ENCODE data around the gene SUGCT.
"Not testable (repeated sequence)": the region's sequence is repeated elsewhere in the genome, so short reads cannot be mapped to it uniquely, and the experiment has no call there.

SUGCT gene

DNA sequence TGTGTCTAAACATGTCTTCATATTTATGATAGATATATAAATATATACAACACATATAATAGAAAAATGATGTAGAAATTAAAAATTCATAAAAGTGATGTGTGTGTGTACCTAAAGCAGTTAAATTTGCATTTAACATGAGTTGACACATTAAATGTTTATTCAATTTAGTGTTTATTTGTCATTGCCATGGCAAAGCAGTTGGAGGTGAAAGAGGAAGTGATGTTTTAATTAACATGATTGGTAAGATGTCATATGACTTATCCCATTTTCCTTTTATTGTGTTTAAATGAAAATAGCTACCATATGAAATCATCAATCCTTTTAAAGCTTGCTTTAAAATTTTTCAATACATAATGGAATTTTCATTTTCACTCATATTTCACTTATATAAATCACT, 452.6 kb downstream of the SUGCT start:
- DNase-seq = no peak

DNA sequence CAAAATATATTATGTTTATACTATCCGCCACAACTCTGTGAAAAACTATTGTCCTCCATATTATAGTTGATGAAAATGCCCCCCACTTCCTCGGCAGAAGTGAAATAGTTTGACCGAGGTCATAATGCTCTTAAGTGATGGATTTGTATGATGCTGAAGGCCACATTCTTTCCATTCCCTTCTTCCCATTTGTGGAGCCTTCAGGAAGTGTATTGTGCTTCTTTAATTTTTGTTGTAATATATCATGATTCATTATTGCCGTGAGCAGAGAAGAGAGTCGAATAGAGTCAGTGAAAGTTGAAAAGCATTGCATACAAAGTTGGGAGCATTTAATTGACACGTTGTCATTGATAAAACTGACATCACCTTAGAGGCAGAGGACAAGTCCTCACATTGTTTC, 460.3 kb downstream of the SUGCT start:
- DNase-seq = no peak

DNA sequence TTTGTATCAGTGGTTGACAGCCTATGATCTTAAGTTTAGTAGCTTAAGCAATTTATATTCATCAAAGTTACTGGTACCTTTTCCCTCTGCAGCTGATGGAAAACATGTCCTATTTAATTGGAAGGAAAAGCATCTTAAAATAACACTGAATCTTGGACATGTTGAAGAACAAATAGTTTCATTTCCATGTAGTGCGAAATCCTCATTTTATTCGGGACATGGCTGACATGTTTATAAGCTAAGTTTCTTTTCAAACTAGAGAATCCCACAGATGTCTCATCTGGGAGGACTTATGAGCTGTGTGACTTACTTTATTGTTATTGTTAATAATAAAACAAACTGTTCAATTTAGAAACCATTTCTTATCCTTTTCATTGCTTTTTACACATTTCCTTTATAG, 461.0 kb downstream of the SUGCT start:
- no peak for DNase-seq

DNA sequence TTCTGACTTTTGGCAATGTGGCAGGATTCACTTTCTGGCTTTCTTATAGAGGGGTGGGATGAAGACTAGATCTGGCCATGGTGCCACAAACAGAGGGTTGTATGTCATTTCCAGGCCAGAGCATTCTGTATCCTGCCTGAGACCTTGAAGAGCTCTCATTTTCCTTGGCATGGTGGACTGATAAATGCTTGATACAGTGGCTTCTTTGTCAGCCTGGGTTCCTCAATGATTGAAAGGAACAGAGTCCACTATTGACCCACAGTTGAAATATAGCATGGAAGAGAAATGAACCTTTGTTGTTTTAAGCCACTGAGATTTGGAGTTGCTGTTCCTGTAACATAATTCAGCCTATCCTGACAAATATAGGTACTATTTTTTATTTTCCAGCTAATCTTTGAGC, 462.7 kb downstream of the SUGCT start:
- no peak for DNase-seq

DNA sequence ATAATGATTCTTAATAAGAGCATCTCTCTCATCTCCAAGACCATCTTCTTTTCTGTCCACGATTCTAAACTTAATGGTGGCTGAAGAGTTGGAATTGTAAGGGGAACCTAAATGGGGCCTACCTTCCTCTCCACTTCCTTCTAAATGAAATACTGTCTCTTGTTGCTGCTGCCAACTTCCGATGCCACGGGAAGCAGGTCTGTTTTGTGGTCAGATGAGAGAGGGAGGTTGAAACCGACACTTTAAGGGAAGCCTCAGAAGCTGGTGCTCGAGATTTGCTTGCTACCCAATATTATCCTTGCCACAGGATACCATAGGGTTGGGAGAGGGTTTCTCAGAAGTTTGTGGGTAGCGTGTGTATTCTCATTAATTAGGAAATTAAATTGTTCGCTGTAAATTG, 464.1 kb downstream of the SUGCT start:
- no peak for DNase-seq

DNA sequence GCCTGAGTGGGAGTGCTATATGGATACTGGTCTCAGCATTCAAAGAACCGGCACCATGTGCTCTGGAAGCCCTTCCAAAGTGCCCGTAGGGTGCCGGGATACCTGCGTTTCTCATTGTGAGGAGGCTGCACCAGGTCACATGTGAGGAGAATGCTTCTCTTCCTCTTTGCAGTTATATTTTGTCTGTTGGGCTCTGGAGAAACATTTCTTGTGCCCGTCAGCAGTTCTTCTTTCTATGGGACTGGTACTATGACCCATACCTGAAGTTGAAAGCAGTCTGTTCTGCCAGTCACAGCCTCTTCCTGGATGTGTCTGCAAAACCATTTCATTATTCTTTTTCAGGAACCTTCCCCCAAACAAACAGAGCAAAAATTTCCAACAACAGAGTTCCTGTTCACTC, 465.0 kb downstream of the SUGCT start:
- no peak for DNase-seq

DNA sequence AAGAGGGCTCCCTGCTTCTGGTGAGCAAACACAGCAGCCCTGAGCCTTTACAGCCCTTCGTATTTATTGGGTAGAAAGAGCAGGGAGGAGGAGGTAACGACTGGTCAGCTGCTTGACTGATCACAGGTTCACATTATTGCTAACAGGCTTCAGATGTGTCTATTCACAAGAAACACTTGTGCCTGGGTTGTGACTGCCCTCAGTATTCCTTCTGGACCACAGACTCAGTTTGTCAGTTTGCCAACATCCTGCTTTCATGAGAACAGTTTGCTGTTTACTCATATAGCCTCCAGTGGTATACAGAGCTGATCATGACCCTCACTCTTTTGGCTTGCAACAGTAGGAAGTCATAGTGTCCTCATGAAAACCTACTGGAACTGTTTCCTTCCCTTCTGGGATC, 467.5 kb downstream of the SUGCT start:
- DNase-seq = not testable (repeated sequence)

DNA sequence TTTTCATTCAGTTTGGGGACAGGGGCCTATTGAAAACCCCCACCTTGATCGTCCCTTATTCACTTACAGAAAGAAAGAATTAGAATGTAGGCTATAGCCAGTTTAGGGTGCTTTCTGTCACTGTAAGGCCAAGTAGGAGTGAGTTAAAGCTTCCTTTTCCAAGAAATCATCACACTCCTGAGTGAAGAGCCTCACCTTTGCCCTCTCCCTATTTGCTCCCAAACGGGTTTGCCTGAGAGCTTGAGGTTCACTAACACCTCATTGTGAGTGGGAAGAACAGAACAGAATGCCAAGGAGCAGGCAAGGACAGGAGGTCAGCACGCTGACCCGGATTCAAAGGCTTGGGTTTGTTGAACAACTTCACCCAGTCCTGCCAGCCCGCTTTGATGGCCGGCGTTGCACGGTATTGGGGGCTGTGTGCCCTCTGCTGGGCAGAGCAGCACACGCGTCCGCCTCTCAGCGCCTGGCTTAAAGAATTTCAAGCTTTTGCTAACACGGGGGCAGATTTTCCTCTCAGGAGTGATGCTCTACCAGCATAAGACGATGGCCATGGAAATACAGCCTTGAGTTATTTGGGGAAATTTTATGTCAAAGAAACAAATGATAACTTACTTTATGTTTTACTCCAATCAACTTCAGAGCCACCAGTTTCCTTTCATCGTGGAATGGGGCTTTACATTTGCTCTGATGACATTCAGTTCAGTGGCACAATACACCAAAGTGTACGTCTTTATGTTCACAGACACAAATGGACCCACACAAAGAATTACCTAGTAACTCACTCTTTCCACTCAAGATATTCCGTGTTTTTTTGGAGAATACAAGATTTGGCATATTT, 470.0 kb downstream of the SUGCT start:
- peak; percentile 38 to 46 for DNase-seq

DNA sequence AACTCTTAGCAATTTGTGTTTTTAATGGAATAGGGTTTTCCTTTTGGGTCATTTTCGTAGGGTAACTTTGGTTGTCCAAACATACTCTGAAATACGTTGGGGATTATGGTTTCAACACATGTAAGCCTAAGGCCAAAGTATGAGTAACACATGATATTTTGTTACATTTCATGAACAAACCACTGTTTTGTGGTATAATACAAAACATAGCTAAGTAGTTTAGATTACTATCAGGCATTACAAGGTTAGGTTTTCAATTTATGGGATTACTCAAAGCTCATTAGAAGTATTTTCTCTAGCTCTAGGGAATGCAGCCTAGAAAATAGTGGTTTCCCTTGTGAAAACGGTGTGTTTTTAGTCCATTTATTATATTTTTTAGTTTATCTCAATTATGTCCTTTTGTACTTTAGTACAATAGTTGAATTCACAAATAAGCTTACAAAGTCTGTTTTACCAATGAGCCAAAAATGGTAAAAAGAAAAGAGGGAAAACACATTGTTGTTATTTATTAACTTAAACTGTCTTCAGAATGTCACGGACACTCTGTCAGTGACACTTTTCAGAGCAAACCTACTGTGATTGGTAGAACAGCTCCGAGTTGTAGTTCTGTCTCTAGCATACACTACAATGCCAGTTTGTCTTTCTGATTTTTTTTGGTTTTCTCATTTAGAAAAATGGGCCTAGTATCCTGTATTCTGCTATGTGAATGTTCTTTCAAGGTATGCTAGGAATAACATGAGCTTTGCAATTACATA, 473.7 kb downstream of the SUGCT start:
- no peak for DNase-seq

DNA sequence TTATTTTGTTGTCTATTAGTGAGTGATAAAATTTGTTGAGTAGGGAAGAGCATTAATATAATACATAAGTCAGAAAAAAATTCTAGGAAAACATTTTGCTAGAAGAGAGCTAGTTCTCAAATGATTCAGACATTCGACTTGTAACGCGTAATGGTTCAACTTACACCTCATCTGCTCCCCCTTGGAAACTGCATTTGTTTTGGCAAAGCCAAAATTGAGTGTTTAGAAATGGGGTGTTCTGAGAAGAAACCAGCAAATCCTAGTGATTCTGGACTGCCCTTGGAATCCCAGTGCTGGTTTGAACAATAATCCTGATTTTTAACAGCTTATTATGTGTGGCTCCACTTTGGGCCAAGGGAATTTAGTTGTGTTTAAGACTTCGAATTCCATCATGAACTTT, 475.7 kb downstream of the SUGCT start:
- DNase-seq = no peak

DNA sequence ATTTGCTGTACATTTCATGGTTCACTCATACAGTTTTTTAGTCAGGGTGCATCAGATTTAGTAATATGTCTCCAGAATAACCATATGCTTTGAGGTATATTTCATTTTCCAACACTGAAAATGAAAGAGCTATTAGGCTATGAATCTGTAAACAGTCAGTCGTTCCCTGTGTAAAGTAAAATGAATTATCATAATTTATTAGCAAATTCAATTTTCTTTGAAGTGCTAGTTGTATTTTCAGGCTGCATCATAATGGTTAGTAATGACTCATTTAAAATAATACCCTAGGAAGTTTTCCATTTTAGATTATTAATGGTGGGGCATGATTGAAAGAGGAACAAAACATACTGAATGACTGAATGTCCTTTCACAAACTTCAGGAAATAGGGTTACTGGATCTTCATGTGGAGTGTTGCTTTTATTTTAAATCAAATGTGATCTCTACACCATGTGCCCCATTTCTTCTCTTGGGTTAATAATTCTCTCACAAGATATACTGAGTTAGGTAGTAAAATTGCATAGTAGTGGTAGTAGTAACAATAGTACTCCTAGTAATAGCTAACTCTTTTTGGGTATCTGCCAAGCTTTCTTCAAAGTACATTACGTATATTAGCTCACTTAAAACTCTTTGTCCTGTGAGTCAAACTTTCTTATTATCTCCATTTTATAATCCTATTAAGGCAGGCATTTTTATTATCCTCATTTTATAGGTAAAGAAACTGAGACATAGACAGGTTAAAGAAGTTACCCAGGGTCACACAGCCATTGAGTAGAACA, 476.5 kb downstream of the SUGCT start:
- no peak for DNase-seq

DNA sequence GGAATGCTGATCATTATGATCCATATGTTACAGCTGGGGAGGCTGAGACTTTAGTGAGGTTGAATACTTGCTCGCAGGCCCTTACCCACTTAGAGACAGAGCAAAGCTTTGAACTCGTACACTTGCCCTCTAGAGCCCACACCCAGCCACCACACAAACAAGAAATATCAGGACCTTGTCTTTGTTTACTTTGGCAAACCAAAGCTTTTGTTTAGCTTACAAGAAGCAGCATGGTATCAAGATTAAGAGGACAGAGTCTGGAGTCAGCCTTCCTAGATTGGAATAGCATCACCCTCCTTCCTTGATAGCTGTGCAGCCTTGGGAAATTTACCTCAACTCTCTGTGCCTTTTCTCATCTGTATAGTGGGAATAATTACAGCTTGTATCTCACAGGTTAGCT, 477.5 kb downstream of the SUGCT start:
- no peak for DNase-seq

DNA sequence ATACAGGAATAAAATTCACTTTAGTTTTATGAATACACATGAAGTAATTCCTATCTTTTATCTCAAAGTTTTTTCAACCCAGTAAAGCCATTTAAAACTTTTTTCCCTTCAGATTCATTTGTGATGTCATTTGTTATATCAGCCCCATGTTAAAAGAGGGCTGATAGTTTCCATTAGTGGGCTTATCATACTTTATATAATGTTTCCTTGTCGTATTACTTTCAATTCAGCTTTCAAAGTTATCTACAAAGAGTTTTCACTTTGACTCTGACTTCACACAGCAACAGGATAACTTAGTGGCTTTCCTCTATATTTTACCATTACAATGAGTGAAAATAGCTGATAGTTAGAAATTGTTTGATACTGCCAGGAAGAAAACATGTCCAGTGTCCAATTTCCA, 484.8 kb downstream of the SUGCT start:
- DNase-seq = no peak

DNA sequence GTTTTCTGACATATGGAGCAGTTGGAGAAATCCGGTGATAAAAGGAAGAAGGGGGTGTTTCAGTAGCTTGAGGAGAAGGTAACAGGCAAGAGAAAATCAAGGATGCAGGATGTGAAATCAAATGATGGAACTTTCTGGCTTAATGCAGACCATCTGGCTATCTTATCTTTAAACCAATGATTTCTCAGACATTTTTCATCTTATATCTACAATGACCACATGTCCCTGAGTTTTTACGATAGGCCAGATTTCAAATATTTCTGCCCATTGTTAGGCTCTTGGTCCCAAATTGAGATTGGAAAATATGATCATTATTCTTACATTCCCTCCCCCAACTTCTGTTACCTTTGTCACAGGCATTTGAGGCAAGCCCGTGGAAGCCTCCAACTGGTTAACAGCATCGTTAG, 486.8 kb downstream of the SUGCT start:
- DNase-seq = no peak

DNA sequence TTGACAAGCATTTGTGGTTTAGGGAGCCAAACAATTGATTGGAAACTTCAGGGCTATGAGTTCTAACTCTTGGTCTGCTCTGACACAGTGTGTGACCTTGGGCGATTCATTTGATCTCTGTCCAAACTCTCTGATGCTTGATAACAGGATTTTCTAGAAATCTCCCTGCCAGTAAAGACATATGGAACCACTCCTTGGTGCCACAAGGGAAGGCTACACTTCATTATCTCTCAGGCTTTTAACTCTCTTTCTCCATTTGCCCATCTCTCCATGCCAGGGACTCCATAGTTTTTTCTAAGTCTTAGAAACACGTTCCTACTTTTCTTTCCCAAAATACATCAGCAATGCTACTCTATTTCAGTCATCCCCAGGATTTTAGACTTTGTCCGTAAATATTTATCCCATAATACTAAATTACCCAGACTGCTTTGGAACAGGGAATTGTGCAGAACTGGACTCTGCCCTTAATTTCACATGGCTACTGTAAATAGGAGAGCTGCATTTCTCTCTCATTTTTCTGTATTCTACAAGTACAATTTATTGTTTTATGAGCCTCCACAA, 488.2 kb downstream of the SUGCT start:
- DNase-seq = no peak

DNA sequence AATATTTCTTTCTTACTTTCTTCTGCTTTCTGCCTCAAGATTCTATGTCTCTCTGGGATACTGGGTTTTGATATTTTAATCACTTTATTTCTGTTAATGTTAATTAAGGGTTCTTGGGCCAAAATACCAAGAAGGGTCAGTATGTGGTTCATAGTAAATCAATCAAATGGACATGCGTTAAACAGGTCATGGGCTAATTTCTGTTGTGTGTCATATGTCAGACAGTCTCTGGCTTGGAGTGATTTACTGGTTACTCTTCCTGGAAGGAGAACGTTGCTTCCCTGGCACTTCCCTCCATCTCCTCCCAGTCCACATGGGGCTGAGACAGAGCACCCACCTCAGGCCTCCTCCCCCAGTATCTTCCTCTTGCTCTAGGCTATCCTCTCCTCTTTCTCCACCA, 489.1 kb downstream of the SUGCT start:
- DNase-seq = no peak

DNA sequence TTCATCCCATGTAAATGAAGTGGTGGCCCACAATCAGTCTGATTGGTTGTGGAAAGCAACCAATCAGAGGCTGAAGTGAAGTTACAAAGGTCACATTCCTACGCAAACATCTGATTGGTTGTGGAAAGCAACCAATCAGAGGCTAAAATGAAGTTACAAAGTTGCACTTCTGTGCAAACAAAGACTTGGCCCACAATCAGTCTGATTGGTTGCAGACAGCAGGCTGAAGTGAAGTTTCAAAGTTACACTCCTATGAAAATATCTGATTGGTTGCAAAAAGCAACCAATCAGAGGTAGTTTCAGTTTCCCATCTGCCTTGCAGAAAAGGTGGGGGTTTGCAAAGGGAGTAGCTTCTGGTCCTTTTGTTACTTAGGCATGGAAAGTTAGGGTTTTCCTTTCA, 492.6 kb downstream of the SUGCT start:
- DNase-seq = not testable (repeated sequence)

DNA sequence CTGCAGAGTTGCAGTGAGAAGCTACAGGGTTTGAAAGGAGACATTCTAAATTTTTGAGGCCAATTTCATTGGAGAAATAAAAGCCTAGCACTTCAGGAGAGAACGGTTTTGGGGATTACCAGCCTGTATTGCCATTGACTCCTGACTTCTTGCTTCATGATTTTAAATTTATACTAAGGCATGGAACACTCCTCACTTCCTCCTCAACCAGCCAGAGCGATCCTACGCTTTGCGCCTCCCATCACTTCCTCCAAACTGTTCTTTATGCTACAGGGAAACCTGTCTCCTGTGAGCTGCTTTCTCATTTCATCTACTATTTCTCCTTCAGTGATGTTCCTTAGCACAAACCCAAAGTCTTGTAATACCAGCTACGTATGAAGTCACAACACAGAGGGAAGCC, 495.1 kb downstream of the SUGCT start:
- DNase-seq = no peak

DNA sequence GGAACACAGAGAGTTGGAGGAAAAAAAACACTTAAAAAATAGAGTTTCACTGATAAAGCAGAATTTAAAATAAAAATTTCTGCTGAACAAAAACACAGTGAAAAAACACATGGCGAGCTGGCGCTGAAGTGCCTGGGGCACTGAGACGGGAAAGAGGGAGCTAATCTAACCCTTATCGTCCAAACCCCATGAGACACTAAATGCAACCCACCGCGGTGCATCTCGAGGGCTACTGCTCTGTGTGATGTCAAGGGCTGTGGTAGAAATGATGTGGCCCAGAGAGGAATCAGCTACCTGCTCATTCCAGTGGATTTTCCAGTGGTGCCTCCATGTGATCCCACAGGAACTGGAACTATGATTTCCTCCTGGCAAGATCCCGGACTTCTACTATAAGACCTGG, 499.3 kb downstream of the SUGCT start:
- no peak for DNase-seq

DNA sequence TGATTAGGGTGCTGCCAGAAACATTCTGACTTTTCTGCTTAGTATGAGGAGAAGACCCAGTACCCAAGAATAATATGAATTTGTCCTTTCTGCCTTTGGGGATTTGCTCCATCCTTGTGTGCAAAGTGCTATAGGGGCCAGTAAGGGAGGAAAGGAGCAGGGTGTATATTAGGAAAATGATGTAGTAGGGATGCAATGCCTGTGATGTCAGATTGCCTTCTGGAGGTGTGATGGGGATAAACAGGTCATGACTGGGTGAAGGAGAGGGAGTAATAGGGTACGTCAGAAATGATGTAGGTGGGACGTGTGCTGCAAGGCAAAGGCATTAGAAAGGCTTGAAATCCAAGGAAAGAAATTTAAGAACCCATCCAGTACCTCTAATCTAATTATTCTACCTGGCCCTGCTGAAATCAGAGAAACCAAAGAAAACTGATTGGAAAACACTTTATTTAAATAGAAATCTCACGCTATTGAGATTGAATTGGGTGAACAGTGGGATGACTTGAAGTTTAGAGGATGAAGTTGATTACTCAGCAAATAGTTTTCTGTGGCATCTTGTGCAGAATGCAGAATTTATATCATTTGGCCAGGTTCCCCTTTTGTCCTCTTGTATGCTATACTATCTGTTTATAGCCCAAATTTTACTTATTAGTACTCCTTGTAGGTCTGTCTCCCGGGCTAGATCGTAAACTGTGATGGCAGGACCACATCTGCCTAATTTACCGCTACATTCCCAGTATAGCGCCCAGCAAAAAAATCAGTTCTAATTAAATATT, 503.9 kb downstream of the SUGCT start:
- DNase-seq = no peak

DNA sequence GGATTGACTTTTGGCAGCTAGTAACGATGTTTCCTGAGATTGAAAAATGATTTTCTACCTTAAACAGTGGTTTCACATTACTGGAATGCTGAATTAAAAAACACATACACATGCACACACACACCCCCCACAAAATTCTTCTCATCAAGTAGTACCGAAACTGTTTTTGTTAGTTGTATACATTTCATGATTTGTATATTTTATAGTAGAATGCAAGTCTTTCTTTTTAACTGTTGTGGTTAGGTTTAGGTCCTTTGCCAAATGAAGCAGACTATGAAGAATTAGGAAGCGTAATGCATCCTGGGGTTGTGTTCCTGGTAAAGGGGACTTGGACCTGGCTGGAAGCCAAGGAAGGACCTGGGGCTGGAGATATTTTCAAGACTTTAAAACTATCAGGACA, 505.8 kb downstream of the SUGCT start:
- DNase-seq = no peak

DNA sequence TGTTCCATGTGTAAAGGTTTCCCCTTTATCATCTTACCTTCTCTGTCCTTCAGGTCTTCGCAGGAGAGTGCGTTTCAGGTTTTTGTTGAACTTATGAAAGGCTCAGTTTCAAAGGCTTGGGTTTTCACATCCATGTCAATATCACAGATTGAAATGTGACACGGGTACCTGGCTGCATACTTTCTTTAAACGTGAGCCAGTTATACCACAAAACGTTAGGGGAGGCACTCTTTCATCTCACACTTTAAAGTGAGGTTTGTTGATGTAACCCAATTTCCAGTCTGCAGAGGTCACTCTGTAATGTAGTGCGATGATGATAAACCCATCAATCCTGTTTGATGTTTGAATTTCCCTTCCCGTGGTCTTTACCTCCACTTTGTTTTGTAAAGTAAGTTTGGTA, 506.9 kb downstream of the SUGCT start:
- no peak for DNase-seq

DNA sequence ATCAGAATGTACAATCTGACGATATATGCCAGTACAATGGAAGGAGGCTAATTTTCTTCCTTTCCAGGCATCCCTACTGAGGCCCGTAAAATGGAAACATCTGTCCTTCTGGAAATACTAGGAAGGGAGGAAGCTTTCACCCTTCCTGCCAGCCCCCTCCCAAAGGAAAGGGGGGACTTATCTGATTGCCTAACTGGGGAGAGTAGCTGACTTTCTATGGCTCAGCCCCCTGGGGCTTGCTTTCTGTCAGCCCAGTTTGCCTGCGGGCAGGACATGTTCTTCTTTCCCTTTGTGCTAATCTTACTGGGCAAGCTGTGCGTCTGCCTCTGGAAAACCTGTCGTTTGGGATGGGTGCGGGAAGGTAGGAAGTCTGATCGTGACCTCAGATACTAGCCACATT, 508.9 kb downstream of the SUGCT start:
- DNase-seq = no peak
